ENCODE results near the gene UBE2N. TPM values are rescaled to one million over a fixed set of nuclear protein-coding genes. Genes with fewer than 3 reads are reported as not detected.
"Not testable (repeated sequence)": the region's sequence is repeated elsewhere in the genome, so short reads cannot be mapped to it uniquely, and the experiment has no call there.

The UBE2N gene
- total RNA-seq, 2 experiments from 2014 or later: 177 TPM

- Mint-ChIP-seq H3K9me3 (no peaks in the 10 kb centered on the region), H3K4me1 (ENCODE audit: low read depth) (peaks cover 6% of the 10 kb centered on the region), H3K4me3 (no peak overlapping the region), H3K36me3 (peaks cover 12% of the 10 kb centered on the region), H3K27me3 (no peaks in the 10 kb centered on the region), H3K27ac (no peak overlapping the region)
- no peak for DNase-seq
- POLR2A ChIA-PET: interaction anchor here (1.5 kb wide), 1 partner anchor 22 kb away, joined by 4 read pairs; no protein-coding TSS in a partner anchor
- intact Hi-C loops (cut with micrococcal nuclease): loop anchor here (2.0 kb wide), 3 partner anchors 299 to 613 kb away; no protein-coding TSS in a partner anchor
- CTCF ChIA-PET: interaction anchor here (0.6 to 3.8 kb wide), 27 partner anchors 8 to 704 kb away, joined by 3 to 35 read pairs (median 5); partner anchors contain the start of gene NUDT4
These were observed 44.3 kb downstream of the UBE2N start for GRCh38 chr12:93397412-93397811.

- peaks cover 30% of the 10 kb centered on the region for H3K4me1 Mint-ChIP-seq (ENCODE audit: low read depth)
- intact Hi-C loops (cut with micrococcal nuclease): no loop called here
- CTCF ChIA-PET: interaction anchor here (1.3 kb wide), 1 partner anchor 26 kb away, joined by 3 read pairs; no protein-coding TSS in a partner anchor
These were observed 48.3 kb downstream of the UBE2N start for GRCh38 chr12:93393425-93393824.

GRCh38 chr12:93390549-93391297 lies 51.0 kb downstream of the UBE2N start:
- Mint-ChIP-seq H3K9me3 (peaks cover 3% of the 10 kb centered on the region), H3K27ac (peak overlapping the region; percentile 56), H3K36me3 (peaks cover 22% of the 10 kb centered on the region), H3K27me3 (no peaks in the 10 kb centered on the region), H3K4me1 (ENCODE audit: low read depth) (peaks cover 46% of the 10 kb centered on the region), H3K4me3 (no peak overlapping the region)
- intact Hi-C loops (cut with micrococcal nuclease): no loop called here
- ChIA-PET POLR2A (no interaction called here), CTCF (interaction anchor here (2.6 kb wide), 1 partner anchor 402 kb away, joined by 9 read pairs; no protein-coding TSS in a partner anchor)
- DNase-seq: no peak

More at GRCh38 chr12:93393425-93393824, 48.3 kb downstream of the UBE2N start:
- H3K4me3 Mint-ChIP-seq: no peak overlapping the region
- no peak overlapping the region for H3K27ac Mint-ChIP-seq
- no peaks in the 10 kb centered on the region for H3K27me3 Mint-ChIP-seq
- POLR2A ChIA-PET: no interaction called here
- DNase-seq: no peak
- H3K36me3 Mint-ChIP-seq: peaks cover 20% of the 10 kb centered on the region
- peaks cover 3% of the 10 kb centered on the region for H3K9me3 Mint-ChIP-seq

GRCh38 chr12:93390031-93390430 lies 51.7 kb downstream of the UBE2N start:
- Mint-ChIP-seq H3K36me3 (peaks cover 27% of the 10 kb centered on the region), H3K4me1 (ENCODE audit: low read depth) (peaks cover 51% of the 10 kb centered on the region), H3K9me3 (peaks cover 3% of the 10 kb centered on the region), H3K4me3 (no peak overlapping the region), H3K27ac (no peak overlapping the region), H3K27me3 (no peaks in the 10 kb centered on the region)
- ChIA-PET POLR2A (interaction anchor here (1.6 kb wide), 1 partner anchor 11 kb away, joined by 5 read pairs; no protein-coding TSS in a partner anchor), CTCF (interaction anchor here (0.7 to 2.6 kb wide), 3 partner anchors 29 to 401 kb away, joined by 3 to 9 read pairs (median 4); no protein-coding TSS in a partner anchor)
- intact Hi-C loops (cut with micrococcal nuclease): no loop called here
- DNase-seq: no peak

GRCh38 chr12:93387780-93388179 lies 54.0 kb downstream of the UBE2N start:
- Mint-ChIP-seq H3K9me3 (peaks cover 3% of the 10 kb centered on the region), H3K4me1 (ENCODE audit: low read depth) (peaks cover 62% of the 10 kb centered on the region), H3K4me3 (no peak overlapping the region), H3K27me3 (no peaks in the 10 kb centered on the region), H3K27ac (peak overlapping the region; percentile 67), H3K36me3 (peaks cover 28% of the 10 kb centered on the region)
- ChIA-PET POLR2A (interaction anchor here (0.9 to 2.2 kb wide), 5 partner anchors 9 to 49 kb away, joined by 3 to 10 read pairs (median 3); no protein-coding TSS in a partner anchor), CTCF (interaction anchor here (1.0 to 4.3 kb wide), 4 partner anchors 9 to 715 kb away, joined by 3 to 23 read pairs (median 9); no protein-coding TSS in a partner anchor)
- DNase-seq: peak; percentile 83
- intact Hi-C loops (cut with micrococcal nuclease): loop anchor here (1.0 to 5.0 kb wide), 8 partner anchors 7 to 715 kb away; partner anchors contain the start of gene SOCS2

GRCh38 chr12:93381976-93382437 lies 59.7 kb downstream of the UBE2N start:
- H3K27me3 Mint-ChIP-seq, DNase-seq, H3K9me3 Mint-ChIP-seq: not testable (repeated sequence)
- CTCF ChIA-PET: interaction anchor here (0.7 to 2.8 kb wide), 6 partner anchors 15 to 395 kb away, joined by 3 to 18 read pairs (median 6); partner anchors contain the start of gene MRPL42
- peak overlapping the region; percentile 99 for H3K27ac Mint-ChIP-seq
- POLR2A ChIA-PET: interaction anchor here (0.6 to 1.9 kb wide), 2 partner anchors 54 to 56 kb away, joined by 4 to 5 read pairs; no protein-coding TSS in a partner anchor
- H3K4me3 Mint-ChIP-seq: peak overlapping the region; percentile 99
- intact Hi-C loops (cut with micrococcal nuclease): loop anchor here (2.0 kb wide), 1 partner anchor 39 kb away; no protein-coding TSS in a partner anchor
- peaks cover 18% of the 10 kb centered on the region for H3K36me3 Mint-ChIP-seq
- H3K4me1 Mint-ChIP-seq (ENCODE audit: low read depth): peaks cover 47% of the 10 kb centered on the region

- Mint-ChIP-seq H3K4me1 (ENCODE audit: low read depth) (peaks cover 48% of the 10 kb centered on the region), H3K9me3 (no peaks in the 10 kb centered on the region), H3K36me3 (peaks cover 17% of the 10 kb centered on the region), H3K4me3 (peak overlapping the region; percentile 99), H3K27me3 (no peaks in the 10 kb centered on the region), H3K27ac (peak overlapping the region; percentile 99)
- DNase-seq: no peak
- ChIA-PET POLR2A (interaction anchor here (0.6 to 1.9 kb wide), 2 partner anchors 55 to 57 kb away, joined by 4 to 5 read pairs; no protein-coding TSS in a partner anchor), CTCF (interaction anchor here (0.5 to 3.2 kb wide), 13 partner anchors 15 to 721 kb away, joined by 3 to 27 read pairs (median 4); partner anchors contain the start of gene MRPL42)
- intact Hi-C loops (cut with micrococcal nuclease): loop anchor here (2.0 kb wide), 1 partner anchor 39 kb away; no protein-coding TSS in a partner anchor
These were observed 60.4 kb downstream of the UBE2N start for GRCh38 chr12:93381161-93381975.

- intact Hi-C loops (cut with micrococcal nuclease): loop anchor here (1.0 to 2.0 kb wide), 2 partner anchors 8 to 40 kb away; no protein-coding TSS in a partner anchor
- CTCF ChIA-PET: interaction anchor here (0.5 to 3.2 kb wide), 12 partner anchors 16 to 722 kb away, joined by 3 to 27 read pairs (median 4); no protein-coding TSS in a partner anchor
- Mint-ChIP-seq H3K27me3 (no peaks in the 10 kb centered on the region), H3K4me1 (ENCODE audit: low read depth) (peaks cover 48% of the 10 kb centered on the region), H3K9me3 (no peaks in the 10 kb centered on the region), H3K36me3 (peaks cover 17% of the 10 kb centered on the region), H3K27ac (peak overlapping the region; percentile 99), H3K4me3 (peak overlapping the region; percentile 99)
- no peak for DNase-seq
- POLR2A ChIA-PET: interaction anchor here (1.9 kb wide), 1 partner anchor 58 kb away, joined by 5 read pairs; no protein-coding TSS in a partner anchor
These were observed 61.1 kb downstream of the UBE2N start for GRCh38 chr12:93380480-93381121.

- ChIA-PET POLR2A (interaction anchor here (1.9 kb wide), 1 partner anchor 58 kb away, joined by 5 read pairs; no protein-coding TSS in a partner anchor), CTCF (interaction anchor here (1.1 to 3.2 kb wide), 7 partner anchors 17 to 721 kb away, joined by 3 to 27 read pairs (median 11); partner anchors contain the start of gene UBE2N)
- intact Hi-C loops (cut with micrococcal nuclease): loop anchor here (1.0 to 5.0 kb wide), 4 partner anchors 8 to 297 kb away; partner anchors contain the start of gene CRADD
- H3K27ac Mint-ChIP-seq: peak overlapping the region; percentile 99
- H3K9me3 Mint-ChIP-seq: no peaks in the 10 kb centered on the region
- peaks cover 11% of the 10 kb centered on the region for H3K36me3 Mint-ChIP-seq
- H3K4me3 Mint-ChIP-seq: peak overlapping the region; percentile 99
- H3K27me3 Mint-ChIP-seq: no peaks in the 10 kb centered on the region
- no peak for DNase-seq
- peaks cover 41% of the 10 kb centered on the region for H3K4me1 Mint-ChIP-seq (ENCODE audit: low read depth)
These were observed 61.8 kb downstream of the UBE2N start for GRCh38 chr12:93379981-93380361.

- ChIA-PET CTCF (interaction anchor here (1.0 to 3.2 kb wide), 5 partner anchors 41 to 392 kb away, joined by 3 to 27 read pairs (median 11); partner anchors contain the start of gene UBE2N), POLR2A (interaction anchor here (0.7 to 1.2 kb wide), 3 partner anchors 8 to 10 kb away, joined by 3 to 5 read pairs (median 3); no protein-coding TSS in a partner anchor)
- H3K27ac Mint-ChIP-seq: peak overlapping the region; percentile 99
- H3K9me3 Mint-ChIP-seq: no peaks in the 10 kb centered on the region
- intact Hi-C loops (cut with micrococcal nuclease): loop anchor here (5.0 kb wide), 2 partner anchors 212 to 298 kb away; partner anchors contain the start of gene CRADD
- H3K36me3 Mint-ChIP-seq: peaks cover 11% of the 10 kb centered on the region
- no peak for DNase-seq
- no peaks in the 10 kb centered on the region for H3K27me3 Mint-ChIP-seq
- peak overlapping the region; percentile 99 for H3K4me3 Mint-ChIP-seq
- peaks cover 40% of the 10 kb centered on the region for H3K4me1 Mint-ChIP-seq (ENCODE audit: low read depth)
These were observed 62.3 kb downstream of the UBE2N start for GRCh38 chr12:93379326-93379980.
